ENCODE measurements around the gene PPP6R2. TPM values are rescaled to one million over a fixed set of nuclear protein-coding genes. Genes with fewer than 3 reads are reported as not detected.
"Not testable (repeated sequence)": the region's sequence is repeated elsewhere in the genome, so short reads cannot be mapped to it uniquely, and the experiment has no call there.

The PPP6R2 gene
- total RNA-seq, 1 experiment from 2014 or later = 62.1 TPM

GRCh38 chr22:50419116-50419515 lies 76.0 kb downstream of the PPP6R2 start:
- H3K4me1 ChIP-seq (replicated peaks) = no peaks in the 10 kb centered on the region
- no peak overlapping the region for H3K4me3 ChIP-seq
- DNase-seq (ENCODE audit: low read depth in 1 of 2, low spot score in 2 of 2) = peak in 1 of 2 experiments; percentile 39
- no peaks in the 10 kb centered on the region for H3K27me3 ChIP-seq (replicated peaks)
- H3K36me3 ChIP-seq = peaks cover 87% of the 10 kb centered on the region
- no peaks in the 10 kb centered on the region for H3K9me3 ChIP-seq (replicated peaks)
- H3K27ac ChIP-seq = no peak overlapping the region

- DNase-seq (ENCODE audit: low read depth in 1 of 2, low spot score in 2 of 2) = peak in 1 of 2 experiments; percentile 37
These were observed 76.9 kb downstream of the PPP6R2 start for GRCh38 chr22:50420015-50420414.

GRCh38 chr22:50420581-50420980 lies 77.5 kb downstream of the PPP6R2 start:
- peaks cover 80% of the 10 kb centered on the region for H3K36me3 ChIP-seq
- DNase-seq (ENCODE audit: low read depth in 1 of 2, low spot score in 2 of 2) = no peak
- no peaks in the 10 kb centered on the region for H3K9me3 ChIP-seq (replicated peaks)
- no peaks in the 10 kb centered on the region for H3K27me3 ChIP-seq (replicated peaks)
- H3K4me1 ChIP-seq (replicated peaks) = no peaks in the 10 kb centered on the region
- H3K27ac ChIP-seq = no peak overlapping the region
- H3K4me3 ChIP-seq = no peak overlapping the region

More at GRCh38 chr22:50420015-50420414, 76.9 kb downstream of the PPP6R2 start:
- H3K9me3 ChIP-seq (replicated peaks) = no peaks in the 10 kb centered on the region
- H3K27me3 ChIP-seq (replicated peaks) = no peaks in the 10 kb centered on the region
- H3K4me1 ChIP-seq (replicated peaks) = no peaks in the 10 kb centered on the region
- H3K27ac ChIP-seq = no peak overlapping the region
- peaks cover 83% of the 10 kb centered on the region for H3K36me3 ChIP-seq
- H3K4me3 ChIP-seq = no peak overlapping the region

DNA sequence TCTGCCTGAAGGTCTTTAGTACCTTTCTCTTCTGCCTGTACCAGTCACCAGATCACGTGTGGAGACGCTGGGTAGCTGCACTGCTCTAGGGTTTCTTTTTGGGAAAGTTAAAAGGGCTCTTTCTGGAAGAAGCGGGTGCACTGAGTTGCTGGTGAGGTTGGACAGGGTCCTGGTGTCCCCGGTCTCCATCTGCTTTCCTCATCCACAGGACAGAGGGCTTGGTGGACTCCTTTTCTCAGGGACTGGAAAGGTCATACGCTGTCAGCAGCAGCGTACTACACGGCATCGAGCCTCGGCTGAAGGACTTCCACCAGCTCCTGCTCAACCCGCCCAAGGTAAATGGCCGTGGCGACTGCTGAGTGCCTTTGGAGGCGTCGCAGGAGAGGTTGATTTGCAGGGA lies 78.9 kb downstream of the PPP6R2 start:
- no peaks in the 10 kb centered on the region for H3K27me3 ChIP-seq (replicated peaks)
- H3K4me1 ChIP-seq (replicated peaks) = no peaks in the 10 kb centered on the region
- no peaks in the 10 kb centered on the region for H3K9me3 ChIP-seq (replicated peaks)
- no peak overlapping the region for H3K27ac ChIP-seq
- no peak overlapping the region for H3K4me3 ChIP-seq
- peaks cover 73% of the 10 kb centered on the region for H3K36me3 ChIP-seq
- no peak for DNase-seq (ENCODE audit: low read depth in 1 of 2, low spot score in 2 of 2)

DNA sequence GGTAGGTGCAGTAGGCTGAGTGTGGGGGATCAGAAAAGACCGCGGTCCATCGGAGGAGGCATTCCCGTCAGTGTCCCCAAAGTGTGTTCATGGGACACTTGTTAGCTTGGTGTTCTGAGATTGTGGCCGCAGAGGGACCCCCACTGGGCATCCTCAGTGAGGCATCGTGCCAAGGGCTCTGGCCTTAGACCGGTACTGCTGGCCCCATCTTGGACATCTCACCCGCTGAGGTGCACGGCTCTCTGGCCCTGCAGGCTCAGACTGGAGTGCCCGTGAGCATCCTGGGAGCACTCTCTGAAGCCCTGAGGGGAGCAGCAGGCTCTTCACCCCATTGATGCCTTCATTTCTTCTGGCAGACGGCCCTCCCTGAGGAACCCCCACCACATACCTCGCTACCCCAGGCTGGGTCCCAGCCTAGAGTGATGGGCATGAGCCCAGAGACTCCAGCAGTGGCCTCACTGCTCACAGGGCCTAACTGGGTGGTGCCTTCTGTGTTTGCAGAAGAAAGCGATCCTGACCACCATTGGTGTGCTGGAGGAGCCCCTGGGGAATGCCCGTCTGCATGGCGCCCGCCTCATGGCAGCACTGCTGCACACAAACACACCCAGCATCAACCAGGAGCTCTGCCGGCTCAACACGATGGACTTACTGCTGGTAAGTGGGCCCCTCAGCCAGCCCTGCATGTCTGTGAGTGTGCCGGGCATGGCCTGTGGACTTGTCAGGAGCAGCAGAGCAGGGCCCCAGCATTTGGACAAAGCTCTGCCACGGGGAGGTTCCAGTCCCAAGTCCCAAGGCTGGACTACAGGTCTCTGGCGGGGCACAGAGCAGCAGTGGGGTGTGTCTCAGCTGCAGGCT lies 80.1 kb downstream of the PPP6R2 start:
- H3K36me3 ChIP-seq = peaks cover 73% of the 10 kb centered on the region
- H3K4me3 ChIP-seq = no peak overlapping the region
- H3K4me1 ChIP-seq (replicated peaks) = no peaks in the 10 kb centered on the region
- no peaks in the 10 kb centered on the region for H3K9me3 ChIP-seq (replicated peaks)
- DNase-seq (ENCODE audit: low read depth in 1 of 2, low spot score in 2 of 2) = no peak
- no peaks in the 10 kb centered on the region for H3K27me3 ChIP-seq (replicated peaks)
- H3K27ac ChIP-seq = no peak overlapping the region

DNA sequence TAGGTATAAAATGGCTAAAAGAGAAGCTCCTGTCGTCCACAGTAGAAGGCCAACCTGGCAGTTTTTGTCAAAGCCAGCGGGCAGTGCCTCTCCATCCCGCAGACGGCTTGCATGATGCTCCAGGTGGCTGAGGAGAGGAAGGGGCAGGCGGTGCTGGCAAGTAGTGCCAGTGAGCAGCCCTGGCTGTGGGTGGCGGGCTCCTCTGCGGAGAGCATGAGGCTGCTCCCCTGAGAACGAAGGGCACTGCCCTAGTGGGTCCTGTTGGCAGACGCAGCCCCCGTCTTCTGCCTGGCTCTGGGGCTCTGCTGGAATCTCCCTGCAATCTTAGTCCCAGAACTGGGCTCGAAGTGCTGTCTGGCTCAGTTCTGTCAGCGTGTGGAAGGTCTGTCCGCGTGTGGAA lies 80.8 kb downstream of the PPP6R2 start:
- H3K27me3 ChIP-seq (replicated peaks) = no peaks in the 10 kb centered on the region
- no peak for DNase-seq (ENCODE audit: low read depth in 1 of 2, low spot score in 2 of 2)
- no peaks in the 10 kb centered on the region for H3K4me1 ChIP-seq (replicated peaks)
- no peak overlapping the region for H3K27ac ChIP-seq
- no peak overlapping the region for H3K4me3 ChIP-seq
- peaks cover 69% of the 10 kb centered on the region for H3K36me3 ChIP-seq
- H3K9me3 ChIP-seq (replicated peaks) = no peaks in the 10 kb centered on the region

DNA sequence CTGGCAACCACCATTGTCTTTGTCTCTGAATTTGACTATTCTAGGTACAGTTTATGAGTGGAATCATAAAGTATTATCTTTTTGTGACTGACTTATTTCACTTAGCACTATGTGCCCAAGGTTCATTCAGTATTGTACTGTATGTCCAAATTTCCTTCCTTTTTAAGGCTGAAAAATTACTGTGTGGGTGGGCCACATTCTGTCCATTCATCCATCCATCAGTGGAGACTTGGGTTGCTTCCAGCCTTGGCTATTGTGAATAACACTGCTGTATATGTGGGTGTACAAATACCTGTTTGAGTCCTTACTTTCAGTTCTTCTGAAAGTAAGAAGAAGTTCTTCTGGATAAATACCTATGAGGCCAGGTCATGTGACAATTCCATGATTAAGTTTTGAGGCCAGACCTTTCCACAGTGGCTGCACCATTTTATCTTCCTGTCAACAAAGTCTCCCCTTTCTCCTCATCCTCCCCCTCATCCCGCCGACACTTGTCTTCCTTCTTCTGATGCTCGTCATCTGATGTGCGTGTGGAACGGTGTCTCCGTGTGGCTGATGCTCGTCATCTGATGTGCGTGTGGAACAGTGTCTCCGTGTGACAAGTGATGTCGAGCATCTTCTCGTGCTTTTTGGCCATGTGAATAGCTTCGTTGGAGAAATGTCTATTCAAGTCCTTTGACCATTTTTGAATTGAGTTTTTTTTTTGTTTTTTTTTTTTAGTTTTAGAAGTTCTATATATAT lies 82.2 kb downstream of the PPP6R2 start:
- no peak for DNase-seq (ENCODE audit: low read depth in 1 of 2, low spot score in 2 of 2)
- H3K27me3 ChIP-seq (replicated peaks) = no peaks in the 10 kb centered on the region
- no peaks in the 10 kb centered on the region for H3K9me3 ChIP-seq (replicated peaks)
- H3K4me3 ChIP-seq = no peak overlapping the region
- H3K4me1 ChIP-seq (replicated peaks) = no peaks in the 10 kb centered on the region
- H3K36me3 ChIP-seq = peaks cover 68% of the 10 kb centered on the region
- H3K27ac ChIP-seq = no peak overlapping the region

- Histone ChIP-seq H3K36me3 (peaks cover 62% of the 10 kb centered on the region), H3K9me3 (replicated peaks) (no peaks in the 10 kb centered on the region), H3K27ac (no peak overlapping the region), H3K27me3 (replicated peaks) (no peaks in the 10 kb centered on the region), H3K4me3 (no peak overlapping the region), H3K4me1 (replicated peaks) (no peaks in the 10 kb centered on the region)
- DNase-seq (ENCODE audit: low read depth in 1 of 2, low spot score in 2 of 2) = no peak
These were observed 89.2 kb downstream of the PPP6R2 start for GRCh38 chr22:50432131-50432876.

- not testable (repeated sequence) for H3K4me3 ChIP-seq; H3K9me3 ChIP-seq (replicated peaks); H3K4me1 ChIP-seq (replicated peaks); H3K27ac ChIP-seq; DNase-seq (ENCODE audit: low read depth in 1 of 2, low spot score in 2 of 2); H3K27me3 ChIP-seq (replicated peaks)
- peaks cover 61% of the 10 kb centered on the region for H3K36me3 ChIP-seq
These were observed 89.9 kb downstream of the PPP6R2 start for GRCh38 chr22:50432877-50433510.

- no peak overlapping the region for H3K4me3 ChIP-seq
- no peaks in the 10 kb centered on the region for H3K27me3 ChIP-seq (replicated peaks)
- no peak overlapping the region for H3K27ac ChIP-seq
- H3K4me1 ChIP-seq (replicated peaks) = no peaks in the 10 kb centered on the region
- peaks cover 70% of the 10 kb centered on the region for H3K36me3 ChIP-seq
- no peaks in the 10 kb centered on the region for H3K9me3 ChIP-seq (replicated peaks)
- DNase-seq (ENCODE audit: low read depth in 1 of 2, low spot score in 2 of 2) = peak in 1 of 2 experiments; percentile 43
These were observed 91.7 kb downstream of the PPP6R2 start for GRCh38 chr22:50434849-50435248.

DNA sequence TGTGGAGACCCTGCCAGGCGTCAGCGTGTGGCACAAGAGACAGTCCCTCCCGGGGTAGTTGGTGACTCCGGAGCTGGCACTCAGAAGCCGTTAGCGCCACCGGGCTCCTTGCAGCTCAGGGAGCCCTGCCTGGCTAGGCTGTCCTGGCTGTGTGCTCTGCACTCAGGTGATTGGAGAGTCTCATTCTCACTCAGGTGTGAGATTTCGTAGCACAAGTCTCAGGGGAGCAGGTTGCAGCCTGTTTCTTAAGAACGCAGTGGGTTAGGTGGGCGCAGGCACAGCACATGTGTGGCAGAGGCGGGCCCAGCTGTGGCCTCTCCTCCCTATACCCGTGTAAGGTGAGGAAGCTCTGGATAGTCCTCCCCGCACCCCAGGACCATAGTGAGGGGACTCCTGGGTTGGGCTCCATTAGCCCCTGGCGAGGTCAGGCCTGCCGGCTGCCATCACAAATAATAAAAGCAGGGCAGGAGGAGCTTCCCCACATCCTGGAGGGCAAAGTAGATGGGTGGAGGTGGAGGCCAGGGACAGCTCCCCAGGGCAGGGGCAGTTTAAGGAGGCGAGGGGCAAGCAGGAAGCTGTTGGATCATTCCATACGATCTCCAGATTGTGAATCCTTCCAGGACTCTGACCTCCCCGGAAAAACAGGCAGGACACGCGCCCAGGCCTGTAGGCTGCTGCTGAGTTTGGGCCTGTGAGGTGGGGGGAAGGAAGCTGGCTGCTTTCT lies 92.3 kb downstream of the PPP6R2 start:
- DNase-seq (ENCODE audit: low read depth in 1 of 2, low spot score in 2 of 2) = peak in 1 of 2 experiments; percentile 38
- Histone ChIP-seq H3K27ac (no peak overlapping the region), H3K36me3 (peaks cover 71% of the 10 kb centered on the region), H3K9me3 (replicated peaks) (no peaks in the 10 kb centered on the region), H3K27me3 (replicated peaks) (no peaks in the 10 kb centered on the region), H3K4me1 (replicated peaks) (no peaks in the 10 kb centered on the region), H3K4me3 (no peak overlapping the region)

- H3K4me1 ChIP-seq (replicated peaks) = no peaks in the 10 kb centered on the region
- H3K36me3 ChIP-seq = peaks cover 73% of the 10 kb centered on the region
- no peak for DNase-seq (ENCODE audit: low read depth in 1 of 2, low spot score in 2 of 2)
- H3K27ac ChIP-seq = no peak overlapping the region
- H3K27me3 ChIP-seq (replicated peaks) = no peaks in the 10 kb centered on the region
- H3K4me3 ChIP-seq = no peak overlapping the region
- no peaks in the 10 kb centered on the region for H3K9me3 ChIP-seq (replicated peaks)
These were observed 93.1 kb downstream of the PPP6R2 start for GRCh38 chr22:50436015-50436830.
